ENCODE measurements around the gene RASSF3.
"Not testable (repeated sequence)": the region's sequence is repeated elsewhere in the genome, so short reads cannot be mapped to it uniquely, and the experiment has no call there.

The RASSF3 gene

DNA sequence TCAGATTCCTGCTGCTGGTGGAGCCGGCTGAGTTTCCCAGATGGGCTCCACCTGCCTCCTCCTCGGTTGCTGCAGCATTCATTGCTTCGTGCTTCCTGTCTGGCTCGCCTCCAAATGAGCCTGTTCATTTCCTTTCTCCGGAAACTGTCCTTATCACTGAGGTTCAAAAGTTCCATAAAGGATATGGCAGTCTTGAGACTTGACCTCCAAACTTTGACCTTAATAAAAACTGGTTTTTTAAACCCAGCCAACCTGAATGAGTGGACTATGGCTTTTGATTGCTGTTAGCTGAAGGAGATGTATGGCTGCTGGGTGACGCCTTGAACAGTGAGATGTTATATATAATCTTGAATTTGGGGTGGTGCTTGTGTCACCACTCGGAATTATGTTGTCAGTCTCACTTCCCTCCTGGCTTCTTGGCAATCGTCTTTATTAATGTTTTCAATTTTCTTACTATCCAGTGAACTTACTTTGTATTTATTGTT is 62.7 kb downstream of the RASSF3 start:
- DNase-seq: no peak

DNA sequence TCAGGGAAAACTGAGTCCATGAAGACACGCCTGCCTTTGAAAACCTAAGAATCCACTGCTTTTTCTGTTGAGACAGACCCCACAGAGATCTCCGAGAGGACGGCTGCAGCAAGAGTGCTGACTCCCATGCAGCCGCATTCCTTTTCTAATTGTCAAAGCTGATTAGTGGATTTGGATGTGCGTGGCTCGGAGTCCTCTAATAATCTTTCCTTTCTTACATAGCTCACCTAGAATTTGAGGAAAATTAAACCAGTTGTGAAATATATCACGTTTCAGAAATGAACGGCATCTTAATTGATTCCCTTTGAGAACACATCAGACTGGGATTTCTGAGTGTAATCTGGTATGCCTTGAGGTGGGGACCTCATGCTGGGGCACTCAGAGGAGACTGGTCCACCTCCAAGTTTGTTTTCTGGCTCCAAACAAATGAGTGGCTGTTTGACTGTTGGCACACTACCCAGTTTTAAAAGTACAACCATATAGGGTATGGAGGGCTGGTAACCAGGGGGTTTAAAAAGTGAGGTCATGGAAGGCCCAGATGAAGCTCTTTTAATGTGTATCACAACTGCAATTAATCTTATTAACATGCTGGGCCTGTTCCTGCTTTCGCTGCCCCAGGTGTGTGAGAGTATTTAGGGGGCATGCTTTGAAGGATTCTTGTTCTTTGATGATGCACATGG is 63.3 kb downstream of the RASSF3 start:
- no peak for DNase-seq

- DNase-seq: no peak
Observed at GRCh38 chr12:64674367-64674922, 64.2 kb downstream of the RASSF3 start.

DNA sequence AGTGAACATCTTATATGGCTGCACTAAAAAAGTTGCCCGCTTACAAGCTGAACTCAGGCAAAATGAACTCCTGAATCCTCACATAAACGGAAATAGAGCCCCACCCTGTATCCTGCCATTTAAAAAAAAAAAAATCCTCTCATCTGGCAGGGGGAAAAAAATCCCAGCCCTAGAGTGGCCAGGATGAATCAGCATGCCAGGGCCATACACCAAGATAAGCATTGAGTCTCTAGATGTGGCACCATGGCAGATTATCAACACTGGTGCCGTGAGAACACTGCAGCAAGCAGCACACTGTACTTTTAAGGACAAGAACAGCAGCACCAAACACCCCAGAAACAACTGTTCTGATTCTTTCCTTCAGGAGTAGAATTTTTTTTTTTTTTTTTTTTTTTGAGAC is 65.5 kb downstream of the RASSF3 start:
- no peak for DNase-seq

DNA sequence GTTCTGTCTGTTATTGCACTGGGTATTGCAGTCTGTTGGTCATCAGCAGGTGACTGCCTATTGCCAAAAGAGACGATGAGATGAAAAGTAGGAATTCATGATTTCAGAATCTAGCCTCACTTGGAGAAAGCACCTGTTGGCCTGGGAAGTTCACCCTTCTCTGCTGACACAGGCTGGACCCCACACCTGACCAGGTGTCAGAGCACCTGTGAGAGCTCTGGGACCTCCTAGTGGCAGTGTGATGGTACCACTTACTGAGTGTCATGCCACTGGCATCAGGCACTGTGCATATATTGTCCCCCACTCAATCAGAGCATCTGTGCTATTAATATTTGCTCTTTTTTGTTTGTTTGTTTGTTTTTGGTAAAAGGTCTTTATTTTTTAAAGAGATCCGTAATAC is 68.0 kb downstream of the RASSF3 start:
- DNase-seq: no peak

DNA sequence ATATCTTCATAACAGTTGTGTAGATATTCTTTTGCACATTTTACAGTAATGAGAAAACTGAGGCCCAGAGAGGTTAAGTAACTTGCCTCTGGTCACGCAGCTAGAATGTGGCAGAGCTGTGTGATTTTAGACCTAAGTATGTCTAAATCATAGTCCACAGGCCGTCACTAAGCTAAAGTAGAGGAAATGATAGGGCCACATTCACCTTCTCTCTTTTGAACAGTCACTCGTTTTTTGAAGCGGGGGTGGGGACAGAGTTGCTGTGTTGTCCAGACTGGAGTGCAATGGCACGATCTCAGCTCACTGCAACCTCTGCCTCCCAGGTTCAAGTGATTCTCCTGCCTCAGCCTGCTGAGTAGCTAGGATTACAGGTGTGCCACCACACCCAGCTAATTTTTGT is 68.5 kb downstream of the RASSF3 start:
- no peak for DNase-seq

GRCh38 chr12:64679487-64680001 is 69.2 kb downstream of the RASSF3 start:
- no peak for DNase-seq

GRCh38 chr12:64680235-64680634 is 69.9 kb downstream of the RASSF3 start:
- DNase-seq: no peak

DNA sequence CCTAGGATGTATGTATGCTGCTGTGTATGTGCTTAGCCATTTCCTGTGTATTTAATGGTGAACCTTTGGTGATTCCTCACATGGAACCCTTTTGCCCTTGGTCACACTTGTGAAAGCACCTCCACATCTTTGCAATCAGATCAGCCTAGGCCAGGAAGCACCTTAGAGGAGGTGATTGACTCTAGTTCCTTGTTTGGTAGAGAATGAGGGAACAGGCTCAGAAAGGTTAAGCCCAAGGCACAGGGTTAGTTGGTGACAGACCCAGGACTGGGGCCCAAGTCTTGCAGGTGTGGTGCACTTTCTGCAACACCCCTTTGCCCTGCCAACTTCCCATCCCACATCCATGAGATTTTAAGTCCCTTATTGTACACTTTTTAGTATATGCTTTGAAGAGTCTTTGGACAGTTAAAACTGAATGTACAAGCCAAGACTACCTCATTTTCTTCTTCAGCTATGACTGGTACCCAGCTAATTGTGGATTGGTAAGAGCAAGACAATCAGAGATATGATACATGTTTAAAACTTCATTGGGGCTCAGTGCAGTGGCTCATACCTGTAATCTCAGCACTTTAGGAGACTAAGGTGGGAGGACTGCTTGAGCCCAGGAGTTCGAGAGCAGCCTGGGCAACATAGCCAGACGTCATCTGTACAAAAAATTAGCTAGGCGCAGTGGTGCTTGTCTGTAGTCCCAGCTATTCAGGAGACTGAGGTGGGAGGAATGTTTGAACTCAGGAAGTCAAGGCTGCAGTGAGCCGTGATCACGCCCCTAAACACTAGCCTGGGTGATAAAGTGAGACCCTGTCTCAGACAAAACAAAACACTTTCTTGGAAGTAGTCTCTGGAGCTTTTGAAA is 71.1 kb downstream of the RASSF3 start:
- DNase-seq: no peak

GRCh38 chr12:64682572-64683277 is 72.4 kb downstream of the RASSF3 start:
- DNase-seq: no peak

DNA sequence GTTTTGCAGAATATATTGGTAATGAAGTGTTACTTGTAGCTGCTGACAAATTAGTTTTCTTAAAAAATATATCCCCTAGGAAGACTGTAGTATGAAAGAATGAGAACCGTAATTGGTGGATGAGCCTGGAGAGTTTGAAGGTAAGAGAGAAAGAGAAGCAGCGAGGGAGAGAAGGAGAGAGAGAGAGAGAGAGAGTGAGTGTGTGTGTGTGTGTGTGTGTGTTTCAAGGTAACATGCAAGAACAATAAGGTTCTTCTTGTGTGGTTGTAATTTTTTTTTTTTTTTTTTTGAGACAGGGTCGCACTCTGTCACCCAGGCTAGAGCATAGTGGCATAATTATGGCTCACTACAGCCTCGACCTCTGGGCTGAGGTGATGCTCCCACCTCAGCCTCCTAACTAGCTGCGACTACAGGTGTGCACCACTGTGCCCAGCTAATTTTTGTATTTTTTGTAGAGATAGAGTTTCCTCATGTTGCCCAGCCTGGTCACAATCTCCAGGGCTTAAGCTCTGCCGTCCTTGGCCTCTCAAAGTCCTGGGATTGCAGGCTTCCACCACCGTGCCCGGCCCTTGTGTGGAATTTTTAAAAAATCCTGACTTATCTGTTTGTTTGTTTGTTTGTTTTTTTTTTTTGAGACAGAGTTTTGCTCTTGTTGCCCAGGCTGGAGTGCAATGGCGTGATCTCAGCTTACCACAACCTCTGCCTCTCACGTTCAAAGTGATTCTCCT is 73.7 kb downstream of the RASSF3 start:
- DNase-seq: no peak

DNA sequence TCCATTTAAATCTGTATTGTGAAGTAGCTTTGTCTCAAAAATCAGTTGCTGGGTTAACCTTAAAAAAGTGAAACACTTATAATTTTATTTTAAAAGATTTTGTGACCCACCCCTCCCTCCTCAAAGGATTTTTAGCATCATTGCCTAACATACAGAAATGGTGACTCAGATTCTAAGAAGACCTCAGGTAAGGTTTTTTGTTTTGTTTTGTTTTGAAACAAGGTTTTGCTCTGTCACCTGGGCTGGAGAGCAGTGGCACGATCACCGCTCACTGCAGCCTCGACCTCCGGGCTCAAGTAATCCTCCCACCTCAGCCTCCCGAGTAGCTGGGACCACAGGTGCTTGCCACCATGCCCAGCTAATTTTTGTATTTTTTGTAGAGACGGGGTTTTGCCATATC is 74.8 kb downstream of the RASSF3 start:
- no peak for DNase-seq

GRCh38 chr12:64685605-64686004 is 75.3 kb downstream of the RASSF3 start:
- DNase-seq: no peak

DNA sequence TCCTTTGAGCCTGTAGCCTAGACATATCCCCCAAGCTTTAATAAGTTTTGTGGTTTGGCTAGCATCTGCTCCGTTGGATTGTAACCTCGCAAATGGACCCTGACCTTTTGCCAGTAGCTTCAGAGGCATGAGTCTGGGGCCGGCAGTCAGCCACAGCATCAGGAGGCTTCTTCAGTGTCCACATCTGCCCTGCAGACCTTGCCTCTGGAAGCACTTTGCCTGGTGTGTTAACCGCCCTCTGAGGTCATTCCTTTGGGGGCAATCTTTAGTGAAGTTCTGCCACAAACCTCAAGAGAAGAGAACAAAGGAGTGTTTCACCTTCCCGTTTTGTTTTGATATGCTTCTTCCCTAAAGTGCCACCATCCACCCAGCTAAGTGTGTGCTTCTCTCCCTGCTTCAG is 77.5 kb downstream of the RASSF3 start:
- DNase-seq: no peak

DNA sequence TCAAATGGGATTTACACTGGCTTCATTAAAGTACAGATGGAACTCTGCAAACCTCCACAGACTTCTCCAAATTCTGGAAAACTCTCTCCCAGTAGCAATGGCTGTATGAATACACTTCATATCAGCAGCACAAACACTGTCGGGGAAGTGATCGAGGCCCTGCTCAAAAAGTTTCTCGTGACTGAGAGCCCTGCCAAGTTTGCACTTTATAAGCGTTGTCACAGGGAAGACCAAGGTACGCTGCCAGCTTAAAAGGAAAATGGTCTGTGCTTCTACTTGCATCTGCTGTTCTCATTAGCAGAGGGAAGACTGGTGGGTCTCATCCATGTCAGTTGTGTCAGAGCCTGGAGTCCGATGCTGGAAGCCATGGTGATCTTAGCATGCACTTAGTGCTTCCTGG is 77.9 kb downstream of the RASSF3 start:
- DNase-seq: no peak

DNA sequence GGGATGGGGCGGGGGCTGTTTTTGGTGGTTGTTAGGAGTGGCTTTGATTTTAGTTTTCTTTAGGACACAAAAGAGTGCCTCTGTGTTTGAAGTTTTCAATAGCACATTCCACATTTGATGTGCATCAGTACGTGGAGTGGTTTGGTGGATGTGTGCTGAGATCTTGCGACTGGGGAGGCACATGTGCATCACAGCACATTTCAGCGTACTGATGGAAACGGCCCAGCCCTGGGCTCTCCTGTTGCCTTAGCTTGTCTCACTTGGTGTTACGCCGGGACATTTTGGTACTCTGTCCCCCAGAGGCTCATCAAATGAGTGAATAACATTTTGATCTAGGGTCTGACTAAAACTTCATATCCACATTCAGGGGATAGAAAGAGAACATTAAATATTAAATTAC is 78.4 kb downstream of the RASSF3 start:
- no peak for DNase-seq

DNA sequence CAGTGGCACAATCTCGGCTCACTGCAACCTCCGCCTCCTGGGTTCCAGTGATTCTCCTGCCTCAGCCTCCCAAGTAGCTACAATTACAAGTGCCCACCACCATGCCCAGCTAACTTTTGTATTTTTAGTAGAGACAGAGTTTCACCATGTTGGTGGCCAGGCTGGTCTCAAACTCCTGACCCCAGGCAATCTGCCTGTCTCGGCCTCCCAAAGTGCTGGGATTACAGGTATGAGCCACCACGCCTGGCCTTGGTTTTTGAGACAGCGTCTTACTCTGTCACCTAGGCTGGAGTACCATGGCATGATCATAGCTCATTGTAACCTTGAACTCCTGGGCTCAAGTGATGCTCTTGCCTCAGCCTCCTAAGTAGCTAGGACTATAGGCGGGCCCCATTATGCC is 79.9 kb downstream of the RASSF3 start:
- DNase-seq: not testable (repeated sequence)

- DNase-seq: no peak
Observed at GRCh38 chr12:64691227-64691794, 81.0 kb downstream of the RASSF3 start.

GRCh38 chr12:64691795-64692583 is 81.7 kb downstream of the RASSF3 start:
- no peak for DNase-seq

GRCh38 chr12:64694130-64695040 is 84.1 kb downstream of the RASSF3 start:
- no peak for DNase-seq
